DOHH2 (cell line): ENCODE measurements around the gene AJAP1.

Experiments
- CTCF ChIP-seq: fragments of 200-600 bp; sonication (generic); IDR thresholded peaks from one replicate; pipeline ENCODE4 v1.5.1; 2014; ENCODE audit warnings: antibody characterized with exemption, mild to moderate bottlenecking, low read depth, low read length; ENCODE audit not compliant: poor library complexity, severe bottlenecking
- EZH2phosphoT487 ChIP-seq: fragments of 200-600 bp; sonication (generic); IDR thresholded peaks from 2 replicates; pipeline ENCODE4 v1.6.1; 2017; ENCODE audit warnings: borderline replicate concordance, mild to moderate bottlenecking, antibody characterized with exemption, low read length, moderate library complexity, mixed read lengths

- no peak for TF ChIP-seq CTCF
- no peak for TF ChIP-seq EZH2phosphoT487
These were observed 105.7 kb downstream of the AJAP1 start for GRCh38 chr1:4760088-4760487.
